ENCODE measurements around the gene PLCL2.

The PLCL2 gene

GRCh38 chr3:17130956-17131355 lies 246.2 kb downstream of the PLCL2 start:
- no peak for DNase-seq

GRCh38 chr3:17132286-17133115 lies 247.7 kb downstream of the PLCL2 start:
- no peak for DNase-seq

DNA sequence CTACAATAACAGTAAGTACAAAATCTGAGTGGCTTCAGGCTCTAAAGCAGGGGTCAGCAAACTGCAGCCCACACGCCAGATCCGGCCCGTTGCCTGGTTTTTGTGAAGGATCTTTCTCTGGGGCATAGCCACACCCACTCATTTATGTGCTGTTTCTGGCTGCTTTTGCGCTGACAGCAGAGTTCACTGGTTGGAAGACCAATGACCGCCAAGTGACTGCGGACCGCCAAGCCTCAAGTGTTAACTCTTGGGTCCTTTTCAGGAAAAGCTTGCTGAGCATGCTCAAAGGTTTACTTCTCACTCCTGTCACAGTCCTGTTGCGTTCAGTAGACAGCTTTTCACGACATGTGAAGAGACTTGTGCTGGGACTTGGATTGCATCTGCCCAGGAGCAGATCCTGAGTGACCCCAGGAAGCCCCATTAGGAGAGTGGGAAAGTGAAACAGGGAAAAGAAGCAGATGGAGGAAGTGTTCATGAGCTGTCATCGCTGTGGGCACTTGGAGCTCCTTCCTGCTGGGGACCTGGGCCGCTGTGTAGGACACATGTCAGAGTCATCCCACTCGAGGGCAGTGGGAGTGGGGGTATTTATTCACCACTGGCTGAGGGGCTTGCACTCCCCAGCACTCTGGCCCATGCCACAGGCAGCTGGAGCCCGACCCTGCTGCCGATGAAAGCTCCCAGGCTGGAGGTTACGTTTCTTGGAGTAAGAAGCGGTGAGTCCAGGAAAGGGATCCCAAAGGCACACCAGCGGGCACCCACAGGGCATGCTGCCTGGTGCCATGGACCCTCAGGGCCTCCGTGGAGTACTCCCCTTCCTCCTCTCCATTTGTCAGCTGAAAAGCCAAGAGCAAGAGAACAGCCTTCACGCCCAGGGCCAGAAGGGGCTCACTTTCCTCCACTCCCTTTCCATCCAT lies 249.1 kb downstream of the PLCL2 start:
- DNase-seq: no peak

DNA sequence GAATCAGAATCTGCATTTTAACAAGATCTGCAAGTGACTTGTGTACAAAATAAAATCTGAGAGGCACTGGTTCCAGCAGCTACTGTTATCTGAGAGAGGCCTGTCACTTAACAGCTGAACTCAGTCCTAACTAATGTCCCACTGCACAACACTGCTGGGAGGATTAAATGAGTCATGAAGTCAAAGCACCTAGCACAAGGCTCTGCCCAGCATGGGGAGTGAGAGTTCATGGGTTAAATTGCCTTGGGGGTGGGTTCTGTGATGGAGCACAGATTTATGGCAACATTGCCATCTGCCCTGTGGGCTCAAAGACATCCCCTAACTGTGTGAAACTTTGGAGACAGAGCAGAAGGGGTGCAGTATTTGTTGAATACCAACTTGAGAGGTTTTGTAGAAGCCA lies 250.9 kb downstream of the PLCL2 start:
- DNase-seq: no peak

DNA sequence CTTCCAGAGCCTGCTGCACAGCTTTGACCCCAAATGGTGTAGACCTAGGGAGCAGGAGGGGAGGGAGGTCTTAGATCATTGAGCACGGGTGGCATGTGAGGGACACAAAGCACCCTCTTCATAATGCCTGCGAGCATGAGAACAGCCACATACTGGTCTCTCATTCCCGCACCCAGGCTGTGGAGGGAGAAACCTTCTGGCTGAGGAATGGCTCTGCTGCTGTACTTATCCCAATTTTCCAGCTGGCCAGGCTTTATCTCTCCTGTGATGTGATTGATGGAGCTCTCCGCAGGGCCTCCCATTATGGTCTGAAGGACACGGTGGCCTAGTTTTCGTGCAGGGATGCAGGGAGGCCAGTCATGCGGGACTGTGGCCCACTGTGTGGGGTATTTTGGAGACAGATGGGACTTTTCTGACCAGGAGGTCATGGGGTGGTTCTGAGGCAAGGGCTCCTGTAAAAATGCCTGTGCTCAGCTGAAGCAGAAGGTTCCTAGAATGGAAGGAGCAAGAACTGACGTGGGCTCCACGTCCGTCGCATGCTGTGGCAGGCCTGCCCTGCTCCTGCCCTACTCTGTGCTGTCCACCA lies 251.5 kb downstream of the PLCL2 start:
- no peak for DNase-seq

GRCh38 chr3:17137321-17137826 lies 252.6 kb downstream of the PLCL2 start:
- no peak for DNase-seq

DNA sequence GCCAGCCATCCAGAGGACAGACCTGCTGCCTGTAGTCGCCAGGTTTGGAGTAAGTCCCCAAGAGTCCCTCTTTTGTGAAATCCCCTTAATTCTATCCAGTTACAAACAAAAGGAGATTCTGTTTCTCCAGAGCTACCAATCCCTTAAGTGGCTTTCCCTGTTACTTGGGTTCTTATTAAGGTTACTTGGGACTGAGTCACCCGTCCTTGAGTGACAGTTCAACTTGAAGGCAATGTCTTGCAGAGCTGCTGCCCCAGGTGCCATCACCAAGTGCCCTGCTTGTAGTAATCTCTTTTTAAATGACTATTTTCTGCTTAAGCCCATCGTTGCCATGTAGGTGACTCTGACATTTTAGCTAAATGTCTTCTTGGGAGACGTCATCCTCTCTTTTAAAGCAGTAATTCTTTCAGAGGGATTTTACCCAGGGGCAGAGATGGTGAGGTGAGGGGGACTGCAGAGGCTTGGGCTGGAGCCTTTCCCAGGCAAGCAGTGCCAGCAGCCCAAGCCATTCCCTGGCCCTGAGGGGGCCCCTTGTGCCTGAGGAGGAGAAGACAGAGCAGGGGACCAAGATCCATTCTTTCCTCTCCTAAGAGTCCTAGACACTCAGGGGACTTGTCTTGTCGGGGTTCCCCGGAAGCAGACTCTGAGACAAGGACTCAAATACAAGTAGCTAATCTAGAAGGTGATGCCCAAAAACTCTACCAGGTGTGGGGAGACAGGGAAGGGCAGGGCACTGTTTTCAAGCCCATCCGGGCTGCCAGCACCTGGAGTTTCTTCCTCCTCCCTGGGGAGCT lies 253.7 kb downstream of the PLCL2 start:
- no peak for DNase-seq

All from bone marrow (tissue), 2 donors.